Right lobe of liver (tissue), 4 donors: ENCODE results near the gene SUMO4.

Experiments used
- CTCF ChIP-seq, 4 donors: fragments of 200-600 bp in 3 of 4; fragments of 450-650 bp in 1 of 4; IDR thresholded peaks; one replicate each; pipeline versions ENCODE4 v1.5.1 to v1.8.0; 2016 to 2022; ENCODE audit warnings: antibody characterized with exemption in 4 of 4, mild to moderate bottlenecking in 2 of 4
- POLR2A ChIP-seq: fragments of 450-650 bp; IDR thresholded peaks from one replicate; pipeline ENCODE4 v1.6.1; 2017; ENCODE audit warnings: antibody characterized with exemption, mild to moderate bottlenecking
- donor health status: DM: no; HTN: no; CAD: no.
- donor health status: DM: no; HTN: no; CAD: no.
- donor health status: DM: no; HTN: yes; CAD: no.

GRCh38 chr6:149436647-149437046, 36.6 kb downstream of the SUMO4 start:
- TF ChIP-seq POLR2A (no peak), CTCF (IDR thresholded peaks at IDR 0.05) (no peak)
